RWPE1 (cell line): Measurements from ENCODE around the gene IGSF8.
"Not testable (repeated sequence)": the region's sequence is repeated elsewhere in the genome, so short reads cannot be mapped to it uniquely, and the experiment has no call there.

Experiments
- CTCF ChIA-PET: fragments of 350-600 bp; sonication (Branson Sonifier 250); formaldehyde crosslinking; extraction: SDS; loops from one replicate; lab custom pipeline; 2021; lab: Yijun Ruan, JAX
- POLR2A ChIA-PET: fragments of 400-600 bp; formaldehyde crosslinking; extraction: SDS; loops from one replicate; lab custom pipeline; 2020; ENCODE audit warnings: antibody characterized with exemption; ENCODE audit not compliant: low non-redundant PET; lab: Yijun Ruan, JAX
- DNase-seq: peaks from one replicate; pipeline ENCODE4 v3.0.0; 2012; ENCODE audit warnings: low spot score
- H3K27ac ChIP-seq: fragments of 450-650 bp; 2 replicates; pipeline ENCODE4 v1.5.1; 2017
- TF ChIP-seq, protein P1 (sequence below): fragments of 450-650 bp; conservative IDR thresholded peaks from 2 replicates; pipeline ENCODE4 v1.5.1; 2017; ENCODE audit warnings: low read depth, mild to moderate bottlenecking

The IGSF8 gene

DNA sequence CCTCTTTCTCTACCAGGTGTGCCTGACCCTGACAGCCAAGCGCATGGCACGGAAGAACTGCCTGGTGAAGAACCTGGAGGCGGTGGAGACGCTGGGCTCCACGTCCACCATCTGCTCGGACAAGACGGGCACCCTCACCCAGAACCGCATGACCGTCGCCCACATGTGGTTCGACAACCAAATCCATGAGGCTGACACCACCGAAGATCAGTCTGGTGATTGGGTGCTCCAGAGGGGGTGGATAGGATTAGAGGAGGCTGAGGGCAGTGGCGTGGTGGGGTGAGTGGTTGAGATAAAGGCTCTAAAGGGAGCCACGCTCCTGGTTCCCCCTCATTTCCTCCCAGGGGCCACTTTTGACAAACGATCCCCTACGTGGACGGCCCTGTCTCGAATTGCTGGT is 30.2 kb upstream of the IGSF8 start:
- CTCF ChIA-PET: interaction anchor here (1.0 kb wide), 1 partner anchor 28 kb away, joined by 4 read pairs; no protein-coding TSS in a partner anchor
- TF ChIP-seq, protein P1, sequence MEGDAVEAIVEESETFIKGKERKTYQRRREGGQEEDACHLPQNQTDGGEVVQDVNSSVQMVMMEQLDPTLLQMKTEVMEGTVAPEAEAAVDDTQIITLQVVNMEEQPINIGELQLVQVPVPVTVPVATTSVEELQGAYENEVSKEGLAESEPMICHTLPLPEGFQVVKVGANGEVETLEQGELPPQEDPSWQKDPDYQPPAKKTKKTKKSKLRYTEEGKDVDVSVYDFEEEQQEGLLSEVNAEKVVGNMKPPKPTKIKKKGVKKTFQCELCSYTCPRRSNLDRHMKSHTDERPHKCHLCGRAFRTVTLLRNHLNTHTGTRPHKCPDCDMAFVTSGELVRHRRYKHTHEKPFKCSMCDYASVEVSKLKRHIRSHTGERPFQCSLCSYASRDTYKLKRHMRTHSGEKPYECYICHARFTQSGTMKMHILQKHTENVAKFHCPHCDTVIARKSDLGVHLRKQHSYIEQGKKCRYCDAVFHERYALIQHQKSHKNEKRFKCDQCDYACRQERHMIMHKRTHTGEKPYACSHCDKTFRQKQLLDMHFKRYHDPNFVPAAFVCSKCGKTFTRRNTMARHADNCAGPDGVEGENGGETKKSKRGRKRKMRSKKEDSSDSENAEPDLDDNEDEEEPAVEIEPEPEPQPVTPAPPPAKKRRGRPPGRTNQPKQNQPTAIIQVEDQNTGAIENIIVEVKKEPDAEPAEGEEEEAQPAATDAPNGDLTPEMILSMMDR: no peak
- H3K27ac ChIP-seq: no peak overlapping the region
- DNase-seq: no peak
- POLR2A ChIA-PET: no interaction called here

GRCh38 chr1:160127865-160128523 is 29.6 kb upstream of the IGSF8 start:
- TF ChIP-seq, protein P1: no peak
- ChIA-PET CTCF (interaction anchor here (1.0 kb wide), 1 partner anchor 27 kb away, joined by 4 read pairs; no protein-coding TSS in a partner anchor), POLR2A (no interaction called here)
- no peak for DNase-seq
- H3K27ac ChIP-seq: no peak overlapping the region

DNA sequence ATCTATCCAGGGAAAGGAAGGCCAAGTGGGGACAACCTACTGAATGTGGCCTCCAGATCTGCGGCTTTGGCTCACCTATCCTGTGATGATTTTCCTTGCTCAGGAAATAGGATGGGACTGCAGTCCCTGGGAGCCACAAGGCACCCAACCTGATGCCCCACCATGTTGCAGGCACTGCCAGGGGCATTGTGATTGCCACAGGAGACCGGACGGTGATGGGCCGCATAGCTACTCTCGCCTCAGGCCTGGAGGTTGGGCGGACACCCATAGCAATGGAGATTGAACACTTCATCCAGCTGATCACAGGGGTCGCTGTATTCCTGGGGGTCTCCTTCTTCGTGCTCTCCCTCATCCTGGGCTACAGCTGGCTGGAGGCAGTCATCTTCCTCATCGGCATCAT is 29.0 kb upstream of the IGSF8 start:
- no peak overlapping the region for H3K27ac ChIP-seq
- POLR2A ChIA-PET: no interaction called here
- DNase-seq: no peak
- CTCF ChIA-PET: no interaction called here
- TF ChIP-seq, protein P1: no peak

DNA sequence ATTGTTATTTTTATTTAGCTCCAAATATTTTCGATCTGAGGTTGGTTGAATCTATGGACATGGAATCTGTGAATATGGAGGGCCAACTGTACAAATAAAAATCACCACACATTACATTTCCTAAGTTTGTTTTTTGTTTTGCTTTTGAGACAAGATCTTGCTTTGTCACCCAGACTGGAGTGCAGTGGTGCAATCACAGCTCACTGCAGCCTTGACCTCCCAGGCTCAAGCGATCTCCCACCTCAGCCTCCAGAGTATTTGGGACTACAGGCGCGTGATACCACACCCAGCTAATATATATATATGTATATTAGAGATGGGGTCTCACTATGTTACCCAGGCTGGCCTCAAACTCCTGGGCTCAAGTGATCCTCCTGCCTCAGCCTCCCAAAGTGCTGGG is 27.9 kb upstream of the IGSF8 start:
- CTCF ChIA-PET, H3K27ac ChIP-seq, POLR2A ChIA-PET, DNase-seq: not testable (repeated sequence)

- no peak for DNase-seq
- TF ChIP-seq, protein P1: no peak
- no peak overlapping the region for H3K27ac ChIP-seq
- ChIA-PET CTCF (no interaction called here), POLR2A (interaction anchor here (0.5 kb wide), 1 partner anchor 629 kb away, joined by 5 read pairs; no protein-coding TSS in a partner anchor)
These were observed 27.3 kb upstream of the IGSF8 start for GRCh38 chr1:160125746-160126145.

- ChIA-PET CTCF (interaction anchor here (0.9 to 1.7 kb wide), 2 partner anchors 16 to 24 kb away, joined by 3 to 9 read pairs; no protein-coding TSS in a partner anchor), POLR2A (interaction anchor here (0.5 kb wide), 1 partner anchor 630 kb away, joined by 5 read pairs; no protein-coding TSS in a partner anchor)
- DNase-seq: peak; percentile 91
- TF ChIP-seq, protein P1: no peak
- peak overlapping the region; percentile 31; the same call in 1 of the 2 replicates for H3K27ac ChIP-seq
These were observed 26.5 kb upstream of the IGSF8 start for GRCh38 chr1:160124705-160125478.

GRCh38 chr1:160123726-160124125 is 25.3 kb upstream of the IGSF8 start:
- no peak for DNase-seq
- ChIA-PET CTCF (interaction anchor here (1.7 kb wide), 1 partner anchor 23 kb away, joined by 9 read pairs; no protein-coding TSS in a partner anchor), POLR2A (no interaction called here)
- TF ChIP-seq, protein P1: no peak
- no peak overlapping the region for H3K27ac ChIP-seq
